D721Med (cell line): ENCODE data around the gene CDC42EP4.

Source experiments
- DNase-seq: peaks from one replicate; pipeline ENCODE4 v3.0.0; 2011; ENCODE audit warnings: low spot score; ENCODE audit not compliant: insufficient read length
- FAIRE-seq: peaks from 2 replicates; lab custom pipeline; 2011; peaks lifted over from hg19 to GRCh38; lab: Jason Lieb, UNC
- TF ChIP-seq, protein P1 (sequence below): IDR thresholded peaks from 2 replicates; pipeline ENCODE4 v1.5.1; 2012; ENCODE audit warnings: mild to moderate bottlenecking, control low read depth; ENCODE audit not compliant: insufficient read depth; ENCODE audit errors: missing control alignments

Gene CDC42EP4

DNA sequence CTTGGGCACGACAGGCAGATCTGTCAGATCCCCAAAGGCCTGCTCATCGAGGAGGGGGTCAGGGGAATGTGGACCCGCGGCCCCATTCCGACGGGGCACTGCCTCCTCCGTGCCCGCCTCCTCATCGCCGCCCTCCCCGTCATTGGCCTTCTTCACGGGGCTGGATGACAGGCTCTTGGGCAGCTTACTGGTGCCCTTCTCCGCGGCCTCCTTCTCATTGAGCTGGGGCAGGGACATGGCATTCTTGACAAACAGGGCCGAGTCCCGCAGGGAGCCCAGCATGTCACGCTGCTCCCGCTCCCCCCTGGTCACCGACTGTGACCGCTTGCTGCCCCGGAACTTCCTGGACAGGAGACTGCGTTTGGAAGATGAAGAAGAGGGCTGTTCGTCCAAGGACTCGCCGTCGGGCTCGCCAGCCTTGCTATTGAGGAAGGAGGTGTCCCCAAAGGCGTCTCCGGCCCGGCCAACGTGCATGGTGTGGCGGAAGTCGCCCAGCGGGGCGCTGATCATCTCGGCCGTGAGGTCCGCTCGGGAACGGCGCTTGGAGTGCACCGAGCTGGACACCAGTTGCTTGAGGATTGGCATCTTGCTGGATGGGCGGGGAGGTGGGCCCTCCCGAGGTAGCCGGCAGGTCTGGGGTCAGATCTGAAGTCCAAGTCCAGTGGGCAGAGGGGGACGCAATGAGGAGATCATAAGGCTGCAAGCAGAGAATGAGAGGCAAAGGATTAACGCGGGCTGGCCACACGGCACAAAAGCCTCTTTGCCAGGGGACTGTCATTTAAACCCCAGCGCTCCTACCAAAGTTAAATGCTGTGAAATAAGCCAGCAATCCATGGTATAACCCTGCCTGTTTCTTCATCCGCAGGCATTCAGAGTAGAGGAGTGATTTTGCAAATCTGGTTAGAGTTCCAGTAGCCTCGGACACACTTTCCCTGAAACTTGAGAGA lies 25.6 kb downstream of the CDC42EP4 start:
- no peak for DNase-seq
- TF ChIP-seq, protein P1, sequence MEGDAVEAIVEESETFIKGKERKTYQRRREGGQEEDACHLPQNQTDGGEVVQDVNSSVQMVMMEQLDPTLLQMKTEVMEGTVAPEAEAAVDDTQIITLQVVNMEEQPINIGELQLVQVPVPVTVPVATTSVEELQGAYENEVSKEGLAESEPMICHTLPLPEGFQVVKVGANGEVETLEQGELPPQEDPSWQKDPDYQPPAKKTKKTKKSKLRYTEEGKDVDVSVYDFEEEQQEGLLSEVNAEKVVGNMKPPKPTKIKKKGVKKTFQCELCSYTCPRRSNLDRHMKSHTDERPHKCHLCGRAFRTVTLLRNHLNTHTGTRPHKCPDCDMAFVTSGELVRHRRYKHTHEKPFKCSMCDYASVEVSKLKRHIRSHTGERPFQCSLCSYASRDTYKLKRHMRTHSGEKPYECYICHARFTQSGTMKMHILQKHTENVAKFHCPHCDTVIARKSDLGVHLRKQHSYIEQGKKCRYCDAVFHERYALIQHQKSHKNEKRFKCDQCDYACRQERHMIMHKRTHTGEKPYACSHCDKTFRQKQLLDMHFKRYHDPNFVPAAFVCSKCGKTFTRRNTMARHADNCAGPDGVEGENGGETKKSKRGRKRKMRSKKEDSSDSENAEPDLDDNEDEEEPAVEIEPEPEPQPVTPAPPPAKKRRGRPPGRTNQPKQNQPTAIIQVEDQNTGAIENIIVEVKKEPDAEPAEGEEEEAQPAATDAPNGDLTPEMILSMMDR: no peak
- no peak for FAIRE-seq

DNA sequence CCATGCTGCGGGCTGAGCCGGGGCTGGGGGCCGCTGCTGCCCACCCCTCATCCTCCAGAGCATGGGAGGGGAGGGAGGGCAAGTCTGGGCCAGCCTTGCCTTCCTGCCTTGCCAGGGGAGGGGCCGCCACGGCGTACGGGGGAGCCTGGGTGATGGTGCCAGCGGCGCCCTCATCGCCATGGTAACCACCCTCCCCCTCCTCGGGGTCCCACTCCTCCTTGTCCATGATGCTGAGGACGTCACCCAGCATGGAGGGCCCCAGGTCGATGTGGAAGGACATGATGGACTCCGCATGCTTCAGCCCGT lies 26.2 kb downstream of the CDC42EP4 start:
- no peak for FAIRE-seq
- TF ChIP-seq, protein P1: no peak
- DNase-seq: no peak

DNA sequence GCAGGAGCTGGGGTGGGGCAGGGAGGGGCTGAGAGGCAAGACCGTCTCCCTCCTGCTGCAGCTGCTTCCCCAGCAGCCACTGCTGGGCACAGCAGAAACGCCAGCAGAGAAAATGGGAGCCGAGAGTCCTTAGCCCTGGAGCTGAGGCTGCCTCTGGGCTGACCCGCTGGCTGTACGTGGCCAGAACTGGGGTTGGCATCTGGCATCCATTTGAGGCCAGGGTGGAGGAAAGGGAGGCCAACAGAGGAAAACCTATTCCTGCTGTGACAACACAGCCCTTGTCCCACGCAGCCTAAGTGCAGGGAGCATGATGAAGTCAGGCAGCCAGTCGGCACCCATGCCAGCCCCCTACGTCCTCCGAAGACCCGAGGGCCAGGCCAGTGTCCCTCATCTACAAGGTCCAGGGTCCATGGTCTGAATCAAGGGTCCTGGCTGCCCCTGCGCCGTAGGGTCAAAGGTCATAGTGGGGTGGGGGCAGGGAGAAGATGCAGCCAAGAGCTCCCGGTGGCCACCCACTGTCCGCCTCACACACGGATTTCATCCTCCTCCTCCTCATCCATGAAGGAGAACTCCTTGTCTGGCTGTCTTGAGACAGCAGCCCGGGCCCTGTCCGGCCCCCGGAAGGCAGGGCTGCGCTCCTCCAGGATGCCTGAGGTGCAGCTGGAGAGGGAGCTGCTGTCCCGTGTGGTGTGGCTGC lies 26.7 kb downstream of the CDC42EP4 start:
- TF ChIP-seq, protein P1: no peak
- no peak for DNase-seq
- no peak for FAIRE-seq

DNA sequence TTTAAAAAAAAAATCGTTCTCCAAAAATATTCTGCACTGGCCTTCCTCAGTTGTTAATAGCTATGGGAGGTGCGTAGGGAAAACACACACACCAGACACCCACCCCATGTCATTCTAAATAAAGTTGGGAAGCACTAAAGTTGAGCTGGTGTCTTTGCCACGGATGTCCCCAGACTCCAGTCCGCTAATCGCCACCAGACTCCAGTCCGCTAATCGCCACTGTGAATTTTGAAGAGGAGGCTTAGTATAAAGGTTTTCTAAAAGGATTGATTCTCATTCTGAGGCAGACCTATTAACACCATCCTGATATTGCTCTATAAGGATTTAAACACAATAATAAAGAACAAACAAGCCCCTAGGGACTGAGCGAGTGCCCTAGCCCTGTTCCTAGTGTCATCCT lies 27.4 kb downstream of the CDC42EP4 start:
- FAIRE-seq (no peak), DNase-seq (no peak)
- TF ChIP-seq, protein P1: no peak

DNA sequence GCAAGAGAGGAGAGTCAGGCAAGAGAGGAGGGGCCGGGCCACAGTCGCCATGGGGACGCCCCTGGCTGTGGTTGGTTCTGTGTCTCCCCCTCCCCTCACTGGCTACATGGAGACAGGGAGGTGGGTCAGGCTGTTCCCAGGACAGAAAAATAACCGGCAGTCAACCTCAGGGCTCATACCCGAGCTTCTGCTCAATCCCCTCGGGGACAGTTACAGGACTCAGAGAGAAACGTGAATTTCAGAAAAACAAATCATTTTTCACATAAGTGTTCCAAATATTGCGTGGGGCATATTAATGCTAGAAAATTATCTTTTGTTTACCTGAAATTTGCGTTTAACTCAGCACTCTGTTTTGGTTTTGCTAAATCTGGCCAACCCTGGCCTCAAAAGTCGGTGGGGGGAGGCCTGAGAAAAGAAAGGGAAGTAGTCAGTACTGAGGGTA lies 27.9 kb downstream of the CDC42EP4 start:
- no peak for FAIRE-seq
- DNase-seq: no peak
- TF ChIP-seq, protein P1: no peak

DNA sequence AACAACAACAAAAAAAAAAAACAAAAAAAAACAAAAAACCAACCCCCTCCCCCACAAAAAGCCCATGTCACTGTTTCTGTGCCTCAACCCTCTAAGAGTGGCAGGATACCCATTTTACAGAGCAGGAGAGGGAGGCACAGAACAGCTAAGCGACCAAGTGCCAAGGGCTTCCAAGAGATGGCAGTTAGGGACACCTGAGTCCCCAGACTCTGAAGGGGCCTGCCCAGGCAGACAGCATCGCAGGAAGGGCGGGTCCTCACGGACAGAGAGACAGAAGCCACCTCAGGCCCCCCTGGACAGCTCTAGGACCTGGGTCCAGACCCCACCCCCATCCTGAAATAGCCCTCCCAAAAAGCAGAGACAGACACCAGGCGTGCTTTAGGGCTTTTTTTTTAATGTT lies 28.6 kb downstream of the CDC42EP4 start:
- DNase-seq: no peak
- TF ChIP-seq, protein P1: no peak
- no peak for FAIRE-seq
